ENCODE data around the gene OTOA. TPM values are rescaled to one million over a fixed set of nuclear protein-coding genes. Genes with fewer than 3 reads are reported as not detected.

OTOA gene
- total and polyA plus RNA-seq, 2 of the 8 experiments (the other 6 are each of a cell fraction or from before 2014, with no cell fraction given) = 0.06 to 0.32 TPM

- Histone ChIP-seq H2AK5ac (ENCODE audit: low read depth, low read length) (no peak overlapping the region), H4K5ac (ENCODE audit: insufficient read length, low read depth, low read length) (no peak overlapping the region), H2AFZ (ENCODE audit: low read length) (no peak overlapping the region), H4K8ac (ENCODE audit: extremely low read depth, insufficient read depth, low read length) (no peak overlapping the region), H3K4ac (replicated peaks; ENCODE audit: insufficient read length, low read depth, low read length) (no peak overlapping the region), H2BK15ac (ENCODE audit: low read length) (no peak overlapping the region), H3K4me2 (ENCODE audit: insufficient read depth in 1 of 2, low read depth in 2 of 2, low read length in 2 of 2) (no peak overlapping the region), H4K91ac (replicated peaks; ENCODE audit: insufficient read length, low read length) (no peak overlapping the region), H3K56ac (replicated peaks; ENCODE audit: insufficient read length, low read depth, low read length) (no peak overlapping the region), H3K27me3 (replicated peaks in 1 of 4; ENCODE audit: control insufficient read depth in 3 of 4, extremely low read depth in 1 of 4, insufficient read depth in 3 of 4, low read length in 3 of 4) (no peaks in the 10 kb centered on the region), H2BK120ac (replicated peaks; ENCODE audit: low read depth, low read length) (no peak overlapping the region), H4K20me1 (replicated peaks in 1 of 2; ENCODE audit: control insufficient read depth in 1 of 2, insufficient read depth in 2 of 2, low read length in 2 of 2) (no peaks in the 10 kb centered on the region), H3K23ac (ENCODE audit: insufficient read length) (no peak overlapping the region), H3K14ac (ENCODE audit: insufficient read length) (no peak overlapping the region), H3K36me3 (ENCODE audit: control insufficient read depth in 2 of 4, insufficient read depth in 4 of 4, low read length in 3 of 4) (peaks cover 0 to 4% (median under 1%) of the 10 kb centered on the region in 4 experiments; a peak in 3 of 8 replicates), H3K27ac (ENCODE audit: low read depth, low read length) (no peak overlapping the region), H2BK20ac (ENCODE audit: low read length) (no peak overlapping the region), H3K18ac (ENCODE audit: extremely low read depth, low read length) (no peak overlapping the region), H3K9me3 (ENCODE audit: insufficient read depth in 2 of 2, low read depth in 1 of 2, low read length in 1 of 2) (no peaks in the 10 kb centered on the region), H3K9ac (replicated peaks in 1 of 4; ENCODE audit: extremely low read depth in 1 of 4, low read depth in 3 of 4, low read length in 3 of 4) (no peak overlapping the region), H3K79me2 (ENCODE audit: control insufficient read depth in 1 of 2, insufficient read depth in 2 of 2, low read length in 2 of 2) (no peaks in the 10 kb centered on the region), H3K79me1 (ENCODE audit: low read depth, low read length) (no peaks in the 10 kb centered on the region), H3K4me1 (replicated peaks in 1 of 4; ENCODE audit: control insufficient read depth in 3 of 4, insufficient read depth in 4 of 4, low read length in 3 of 4) (no peaks in the 10 kb centered on the region), H3K4me3 (ENCODE audit: extremely low read depth in 1 of 4, insufficient read depth in 2 of 4, low read depth in 3 of 4, low read length in 4 of 4) (no peak overlapping the region), H2BK12ac (ENCODE audit: low read depth, low read length) (no peak overlapping the region), H3K23me2 (ENCODE audit: low read depth, low read length) (no peaks in the 10 kb centered on the region; the same call in 1 of the 2 replicates), H2BK5ac (ENCODE audit: low read depth, low read length) (no peak overlapping the region)
- WGBS, 2 experiments (ENCODE audit: extremely low coverage in 1 of 2, insufficient coverage in 1 of 2, insufficient read length in 1 of 2, insufficient replicate concordance in 2 of 2, low coverage in 1 of 2, low lambda C conversion rate in 2 of 2, missing lambda C conversion rate in 1 of 2) = 87% methylated on average over 4 of the region's 4 CpGs; no CpG with 5 or more reads in 1 of the 2 experiments
- FAIRE-seq = no peak
- DNase-seq (ENCODE audit: low read depth in 1 of 2, low spot score in 2 of 2) = no peak
- ChIA-PET CTCF (ENCODE audit: partially characterized antibody) (interaction anchor here (1.0 to 3.6 kb wide), 4 partner anchors 9 to 50 kb away, joined by 3 to 67 read pairs (median 4); no protein-coding TSS in a partner anchor), POLR2A (ENCODE audit: partially characterized antibody) (no interaction called here)
- TF ChIP-seq CHD2 (IDR thresholded peaks at IDR 0.05; ENCODE audit: low read length) (no peak), SUZ12 (IDR thresholded peaks at IDR 0.05; ENCODE audit: low read length) (no peak), ATF2 (IDR thresholded peaks at IDR 0.05; ENCODE audit: low read length) (no peak), KDM4A (IDR thresholded peaks at IDR 0.05; ENCODE audit: low read depth, low read length, severe bottlenecking) (no peak), BACH1 (IDR thresholded peaks at IDR 0.05; ENCODE audit: low read length) (no peak), EP300 (IDR thresholded peaks at IDR 0.05; ENCODE audit: borderline replicate concordance in 1 of 2, low read depth in 2 of 2, low read length in 2 of 2) (no peak), RBBP5 (IDR thresholded peaks at IDR 0.05; ENCODE audit: borderline replicate concordance, low read depth, low read length) (no peak), POLR2A (IDR thresholded peaks at IDR 0.05; ENCODE audit: control extremely low read depth in 1 of 2, low read depth in 2 of 2, low read length in 2 of 2) (no peak), RFX5 (IDR thresholded peaks at IDR 0.05; ENCODE audit: borderline replicate concordance, low read depth, low read length) (no peak), CBX8 (IDR thresholded peaks at IDR 0.05; ENCODE audit: borderline replicate concordance, low read depth, low read length) (no peak), SP2 (IDR thresholded peaks at IDR 0.05; ENCODE audit: low read length) (no peak)
- TF ChIP-seq, protein P1, sequence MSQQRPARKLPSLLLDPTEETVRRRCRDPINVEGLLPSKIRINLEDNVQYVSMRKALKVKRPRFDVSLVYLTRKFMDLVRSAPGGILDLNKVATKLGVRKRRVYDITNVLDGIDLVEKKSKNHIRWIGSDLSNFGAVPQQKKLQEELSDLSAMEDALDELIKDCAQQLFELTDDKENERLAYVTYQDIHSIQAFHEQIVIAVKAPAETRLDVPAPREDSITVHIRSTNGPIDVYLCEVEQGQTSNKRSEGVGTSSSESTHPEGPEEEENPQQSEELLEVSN (IDR thresholded peaks at IDR 0.05) = no peak
Observed at GRCh38 chr16:21659124-21659523, 4.6 kb upstream of the OTOA start.

Measured in H1 (cell line).